ENCODE measurements around the gene SLC17A1. TPM values are rescaled to one million over a fixed set of nuclear protein-coding genes. Genes with fewer than 3 reads are reported as not detected.
A peak's percentile ranks its signal among the peaks of the same experiment; 100 is the strongest.
"Not testable (repeated sequence)": the region's sequence is repeated elsewhere in the genome, so short reads cannot be mapped to it uniquely, and the experiment has no call there.

SLC17A1 gene
- total RNA-seq, 2 donors from 2014 or later: not detected

DNA sequence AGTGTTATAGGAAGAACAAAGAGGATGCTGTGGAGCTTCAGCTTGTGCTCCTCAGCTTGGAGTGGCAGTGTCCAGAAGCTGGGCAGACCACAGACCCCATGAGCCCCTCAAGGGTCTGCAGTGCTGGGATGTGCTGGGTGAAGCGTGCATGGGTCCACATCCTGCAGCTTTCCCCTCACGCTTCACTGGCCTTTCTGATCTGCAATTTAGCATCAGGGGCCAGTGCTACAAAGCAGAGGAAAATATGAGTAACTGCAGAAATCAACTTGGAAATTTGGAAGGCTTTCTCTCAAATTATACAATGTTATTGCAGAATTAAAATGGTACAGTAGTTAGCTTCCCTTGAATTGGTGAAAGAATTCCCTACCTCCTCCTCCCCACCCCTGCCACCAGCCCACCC, 67.2 kb downstream of the SLC17A1 start:
- Mint-ChIP-seq H3K4me3 (no peak overlapping the region), H3K36me3 (no peaks in the 10 kb centered on the region), H3K27ac (no peak overlapping the region), H3K9me3 (no peaks in the 10 kb centered on the region), H3K4me1 (ENCODE audit: low read depth in 2 of 2) (no peaks in the 10 kb centered on the region), H3K27me3 (peaks cover 30 to 52% of the 10 kb centered on the region in 2 donors)
- DNase-seq (ENCODE audit: low spot score) (no peak), ATAC-seq (peak in 1 of 2 donors; percentile 50)

DNA sequence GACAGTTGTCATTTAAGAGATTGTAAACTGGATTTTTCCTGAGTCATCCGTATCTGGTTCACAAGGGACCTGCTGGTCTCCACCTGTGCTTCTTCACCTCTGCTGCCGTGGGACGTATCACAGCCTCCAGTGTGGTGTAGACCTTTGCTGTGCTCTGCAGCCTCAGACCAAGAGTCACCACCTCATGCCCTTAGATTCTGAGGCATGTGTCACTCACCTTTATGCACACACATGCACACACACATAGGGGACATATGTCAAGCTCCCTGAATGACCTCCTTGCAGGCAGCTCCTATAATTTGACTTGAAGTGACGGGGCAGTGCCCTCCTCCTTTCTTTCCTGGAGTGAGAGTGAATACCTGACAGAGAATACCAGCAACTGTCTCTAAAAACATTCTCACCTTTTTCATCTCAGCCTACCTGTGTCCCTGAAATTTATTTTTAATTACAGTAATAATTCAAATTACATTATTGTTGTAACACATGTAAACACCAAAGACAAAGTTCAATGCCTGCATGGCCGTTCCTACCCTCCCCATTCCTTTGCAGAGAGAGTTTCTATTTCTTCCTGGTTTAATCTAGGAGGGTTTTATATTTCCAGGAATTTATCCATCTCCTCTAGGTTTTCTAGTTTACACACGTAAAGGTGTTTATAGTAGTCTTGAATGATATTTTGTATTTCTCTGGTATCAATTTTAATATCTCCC, 73.8 kb downstream of the SLC17A1 start:
- peaks cover 36 to 64% of the 10 kb centered on the region in 2 donors for H3K27me3 Mint-ChIP-seq
- H3K4me1 Mint-ChIP-seq (ENCODE audit: low read depth in 2 of 2): no peaks in the 10 kb centered on the region
- no peak overlapping the region for H3K4me3 Mint-ChIP-seq
- no peaks in the 10 kb centered on the region for H3K9me3 Mint-ChIP-seq
- peaks cover 4% of the 10 kb centered on the region for H3K36me3 Mint-ChIP-seq
- ATAC-seq (no peak), DNase-seq (ENCODE audit: low spot score) (no peak)
- H3K27ac Mint-ChIP-seq: no peak overlapping the region

DNA sequence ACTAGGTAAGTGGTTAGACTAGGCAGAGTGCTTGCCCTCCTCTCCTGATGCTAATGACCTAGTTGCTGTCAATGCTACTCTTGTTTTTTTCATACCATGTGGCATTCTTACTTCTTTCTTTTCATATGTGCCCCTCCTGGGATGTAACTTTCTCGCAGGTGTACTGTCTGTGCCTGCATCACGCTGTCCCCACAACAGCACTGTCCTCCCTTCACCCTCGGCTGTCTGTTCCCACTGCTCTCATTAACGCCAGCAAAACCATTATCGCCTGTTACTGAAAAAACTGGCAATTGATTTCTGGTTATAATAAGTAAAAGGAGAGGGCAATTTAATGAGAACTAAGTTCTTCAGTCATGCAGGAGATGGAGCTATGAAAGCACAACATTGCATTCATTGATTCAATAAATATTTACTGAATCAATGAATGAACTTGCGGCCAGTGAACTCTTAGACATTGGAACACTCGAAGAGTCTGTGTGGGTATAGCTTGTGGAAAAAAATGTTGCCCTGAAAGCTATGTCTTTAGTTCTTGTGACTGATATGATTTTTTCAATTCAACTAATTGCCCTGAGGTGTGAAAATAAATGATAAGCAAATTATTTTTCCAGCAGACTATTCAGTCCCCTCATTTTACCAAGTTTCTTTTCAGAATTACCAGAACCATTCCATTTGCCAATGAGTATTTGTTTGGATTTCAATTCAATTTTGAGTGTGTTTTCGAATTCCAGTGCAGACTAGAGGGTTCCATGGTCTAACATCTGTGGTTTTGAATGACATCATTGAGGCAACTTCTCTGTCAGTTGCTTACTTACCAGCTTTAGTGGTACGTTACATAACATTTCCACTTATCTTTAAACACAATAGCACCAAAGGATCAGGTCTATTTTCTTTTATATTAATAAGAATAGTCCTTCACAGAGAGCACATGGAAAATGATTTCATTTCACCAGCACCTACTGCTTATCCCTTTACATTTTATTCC, 75.2 kb downstream of the SLC17A1 start:
- no peaks in the 10 kb centered on the region for H3K4me1 Mint-ChIP-seq (ENCODE audit: low read depth in 2 of 2)
- H3K9me3 Mint-ChIP-seq: no peaks in the 10 kb centered on the region
- H3K36me3 Mint-ChIP-seq: peaks cover 4% of the 10 kb centered on the region
- no peak overlapping the region for H3K4me3 Mint-ChIP-seq
- no peak for ATAC-seq
- no peak overlapping the region for H3K27ac Mint-ChIP-seq
- no peak for DNase-seq (ENCODE audit: low spot score)
- H3K27me3 Mint-ChIP-seq: peaks cover 37 to 59% of the 10 kb centered on the region in 2 donors

DNA sequence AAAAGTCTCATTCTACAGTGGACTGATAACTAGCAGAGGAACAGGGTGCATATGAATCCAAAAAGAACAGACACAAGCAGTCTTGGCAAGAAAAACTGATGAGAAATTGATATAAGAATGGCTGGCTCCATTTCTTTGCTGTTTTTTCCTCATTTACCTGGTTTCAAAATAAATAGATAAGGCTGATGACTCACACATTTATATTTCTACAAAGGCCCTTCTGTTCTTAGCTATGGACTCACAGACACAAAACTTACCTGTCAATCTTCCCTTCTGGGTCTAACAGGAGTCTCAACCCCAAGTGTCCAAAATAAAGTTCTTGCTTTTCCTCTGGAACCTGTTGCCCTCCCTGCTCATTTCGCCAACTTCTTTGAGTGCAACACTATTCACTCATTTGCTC, 76.4 kb downstream of the SLC17A1 start:
- H3K4me1 Mint-ChIP-seq (ENCODE audit: low read depth in 2 of 2): no peaks in the 10 kb centered on the region
- H3K27ac Mint-ChIP-seq: no peak overlapping the region
- peaks cover 31 to 53% of the 10 kb centered on the region in 2 donors for H3K27me3 Mint-ChIP-seq
- no peak overlapping the region for H3K4me3 Mint-ChIP-seq
- peaks cover 4% of the 10 kb centered on the region for H3K36me3 Mint-ChIP-seq
- DNase-seq (ENCODE audit: low spot score) (no peak), ATAC-seq (no peak)
- no peaks in the 10 kb centered on the region for H3K9me3 Mint-ChIP-seq

DNA sequence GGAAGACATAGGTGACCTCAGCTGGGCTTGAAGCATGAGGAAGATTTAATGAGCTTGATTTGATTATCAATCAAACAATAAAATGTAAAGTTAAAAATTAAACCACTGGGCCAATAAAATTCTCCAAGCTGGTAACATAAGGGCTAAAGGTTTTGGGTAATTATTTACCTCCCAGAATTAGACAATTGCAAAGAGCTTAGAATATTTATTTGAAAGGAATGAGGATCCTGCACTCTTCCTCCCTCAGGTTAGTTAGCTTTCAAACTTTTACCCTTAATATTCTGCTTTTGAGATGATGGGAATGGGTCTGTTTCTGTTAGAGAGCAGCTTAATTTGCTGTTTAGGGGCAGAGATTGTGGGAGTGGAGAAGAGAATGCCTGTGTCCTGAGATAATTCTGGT, 77.3 kb downstream of the SLC17A1 start, which contains the start of gene SLC17A4:
SLC17A4 (plus strand) TSS at position 208 of the 400 bp plus-strand sequence. CDS start 7,221 bp downstream, outside the sequence.
- Mint-ChIP-seq H3K4me3 (no peak within 1 kb of the TSS), H3K9me3 (no peaks in the 10 kb centered on the region), H3K27ac (no peak within 1 kb of the TSS), H3K36me3 (peaks cover 4% of the 10 kb centered on the region), H3K4me1 (ENCODE audit: low read depth in 2 of 2) (no peaks in the 10 kb centered on the region), H3K27me3 (peaks cover 27 to 47% of the 10 kb centered on the region in 2 donors)
- ATAC-seq: no peak
- no peak for DNase-seq (ENCODE audit: low spot score)

DNA sequence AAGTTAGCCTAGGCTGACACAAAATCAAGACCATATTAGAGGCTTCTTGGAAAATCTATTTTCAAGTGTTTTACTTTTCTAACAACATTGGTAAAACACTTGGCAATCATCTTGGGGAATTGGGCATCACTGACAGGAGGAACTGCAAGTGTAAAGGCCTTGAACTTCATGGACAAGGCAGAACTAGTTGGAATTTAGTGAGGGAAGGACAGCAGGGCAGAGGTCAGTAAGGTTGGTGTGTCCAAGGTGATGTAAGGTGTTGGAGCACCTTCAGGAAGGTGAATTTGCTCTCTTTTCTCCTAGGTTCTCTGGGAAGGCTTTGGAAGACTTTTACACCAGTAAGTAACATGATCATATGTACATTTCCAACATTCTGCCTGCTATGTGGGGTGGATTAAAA, 78.8 kb downstream of the SLC17A1 start:
- no peak overlapping the region for H3K4me3 Mint-ChIP-seq
- no peaks in the 10 kb centered on the region for H3K9me3 Mint-ChIP-seq
- H3K27ac Mint-ChIP-seq: no peak overlapping the region
- peaks cover 21 to 35% of the 10 kb centered on the region in 2 donors for H3K27me3 Mint-ChIP-seq
- no peak for DNase-seq (ENCODE audit: low spot score)
- no peaks in the 10 kb centered on the region for H3K4me1 Mint-ChIP-seq (ENCODE audit: low read depth in 2 of 2)
- no peaks in the 10 kb centered on the region for H3K36me3 Mint-ChIP-seq
- no peak for ATAC-seq

DNA sequence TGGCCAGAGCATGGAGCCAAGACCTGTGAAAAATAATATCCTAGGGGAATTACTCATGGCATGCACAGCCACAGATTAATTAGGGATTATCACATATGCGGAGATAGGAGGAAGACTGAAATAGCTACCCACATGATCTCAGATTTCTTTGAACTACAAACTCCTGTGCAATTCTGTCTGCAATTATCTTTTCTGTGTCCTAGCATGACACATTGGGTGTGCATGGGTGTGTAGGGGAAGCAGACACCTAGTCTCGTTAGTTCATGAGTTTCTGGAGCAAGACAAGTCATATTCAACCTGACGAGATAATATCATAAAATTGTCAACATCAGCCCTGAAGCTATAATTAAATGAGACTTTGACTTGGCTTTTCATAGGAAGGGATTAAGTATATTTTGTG, 80.9 kb downstream of the SLC17A1 start:
- Mint-ChIP-seq H3K4me1 (ENCODE audit: low read depth in 2 of 2) (no peaks in the 10 kb centered on the region), H3K27me3 (peaks cover 11 to 28% of the 10 kb centered on the region in 2 donors), H3K4me3 (no peak overlapping the region), H3K9me3 (no peaks in the 10 kb centered on the region), H3K36me3 (no peaks in the 10 kb centered on the region), H3K27ac (no peak overlapping the region)
- no peak for ATAC-seq
- DNase-seq (ENCODE audit: low spot score): no peak

DNA sequence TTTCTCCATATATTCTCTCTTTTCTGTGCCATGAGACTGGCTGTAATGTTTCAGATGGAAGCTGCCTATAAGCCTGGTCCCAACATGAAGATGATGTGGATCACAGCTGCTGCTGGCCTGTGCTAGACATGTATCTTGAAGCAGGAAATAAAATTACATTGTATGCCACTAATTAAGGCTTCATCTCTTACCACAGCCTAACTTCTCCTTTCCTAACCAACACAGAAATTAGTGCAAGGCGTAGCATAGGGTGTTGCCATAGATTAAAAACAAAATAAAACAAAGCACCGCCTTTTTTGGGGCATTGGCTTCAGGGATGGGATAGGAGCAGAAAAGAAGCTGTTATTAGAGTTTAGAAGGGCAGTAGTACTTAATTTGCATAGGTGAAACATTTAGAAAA, 82.0 kb downstream of the SLC17A1 start:
- Mint-ChIP-seq H3K9me3 (no peaks in the 10 kb centered on the region), H3K36me3 (no peaks in the 10 kb centered on the region), H3K27ac (no peak overlapping the region), H3K27me3 (peaks cover 11 to 19% of the 10 kb centered on the region in 2 donors), H3K4me1 (ENCODE audit: low read depth in 2 of 2) (no peaks in the 10 kb centered on the region), H3K4me3 (no peak overlapping the region)
- DNase-seq (ENCODE audit: low spot score) (no peak), ATAC-seq (no peak)

DNA sequence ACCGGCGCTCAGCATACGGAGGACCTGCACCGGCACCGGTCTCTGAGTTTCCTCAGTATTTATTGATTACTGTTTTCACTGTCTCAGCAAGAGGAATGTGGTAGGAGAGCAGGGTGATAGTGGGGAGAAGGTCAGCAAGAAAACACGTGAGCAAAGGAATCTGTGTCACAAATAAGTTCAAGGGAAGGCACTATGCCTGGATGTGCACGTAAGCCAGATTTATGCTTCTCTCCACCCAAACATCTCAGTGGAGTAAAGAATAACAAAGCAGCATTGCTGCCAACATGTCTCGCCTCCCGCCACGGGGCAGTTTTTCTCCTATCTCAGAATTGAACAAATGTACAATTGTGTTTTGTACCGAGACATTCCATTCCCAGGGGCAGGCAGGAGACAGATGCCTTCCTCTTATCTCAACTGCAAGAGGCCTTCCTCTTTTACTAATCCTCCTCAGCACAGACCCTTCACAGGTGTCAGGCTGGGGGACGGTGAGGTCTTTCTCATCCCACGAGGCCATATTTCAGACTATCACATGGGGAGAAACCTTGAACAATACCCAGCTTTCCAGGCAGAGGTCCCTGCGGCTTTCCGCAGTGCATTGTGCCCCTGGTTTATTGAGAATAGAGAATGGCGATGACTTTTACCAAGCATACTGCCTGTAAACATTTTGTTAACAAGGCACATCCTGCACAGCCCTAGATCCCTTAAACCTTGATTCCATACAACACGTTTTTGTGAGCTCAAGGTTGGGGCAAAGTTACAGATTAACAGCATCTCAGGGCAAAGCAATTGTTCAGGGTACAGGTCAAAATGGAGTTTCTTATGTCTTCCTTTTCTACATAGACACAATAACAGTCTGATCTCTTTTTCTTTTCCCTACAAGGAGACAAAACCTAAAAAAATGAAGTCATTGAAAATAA, 83.0 kb downstream of the SLC17A1 start:
- not testable (repeated sequence) for ATAC-seq; H3K27ac Mint-ChIP-seq; H3K9me3 Mint-ChIP-seq; DNase-seq (ENCODE audit: low spot score); H3K4me1 Mint-ChIP-seq (ENCODE audit: low read depth in 2 of 2); H3K4me3 Mint-ChIP-seq; H3K36me3 Mint-ChIP-seq
- H3K27me3 Mint-ChIP-seq: peaks cover 10 to 12% of the 10 kb centered on the region in 2 donors

DNA sequence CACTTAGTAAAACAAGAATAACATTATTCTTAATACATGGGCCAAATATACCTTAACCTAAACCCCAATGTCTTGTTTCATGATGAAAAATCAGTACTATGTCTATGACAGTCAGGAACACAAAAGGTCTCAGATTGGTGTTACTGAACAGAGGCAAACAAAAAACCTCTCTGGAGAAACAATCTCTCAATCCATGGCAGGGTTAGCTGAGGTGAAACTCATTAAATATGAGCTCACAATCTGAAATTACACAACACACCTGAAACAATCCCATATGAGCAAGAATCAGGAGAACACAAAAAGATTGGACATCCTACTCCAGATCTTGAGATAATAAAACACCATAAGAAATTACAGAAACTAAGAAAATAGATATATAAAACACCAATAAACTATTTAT, 83.8 kb downstream of the SLC17A1 start:
- ATAC-seq: no peak
- Mint-ChIP-seq H3K4me1 (ENCODE audit: low read depth in 2 of 2) (no peaks in the 10 kb centered on the region), H3K36me3 (no peaks in the 10 kb centered on the region), H3K4me3 (no peak overlapping the region), H3K27me3 (peaks cover 6 to 9% of the 10 kb centered on the region in 2 donors), H3K9me3 (no peaks in the 10 kb centered on the region), H3K27ac (no peak overlapping the region)
- no peak for DNase-seq (ENCODE audit: low spot score)

DNA sequence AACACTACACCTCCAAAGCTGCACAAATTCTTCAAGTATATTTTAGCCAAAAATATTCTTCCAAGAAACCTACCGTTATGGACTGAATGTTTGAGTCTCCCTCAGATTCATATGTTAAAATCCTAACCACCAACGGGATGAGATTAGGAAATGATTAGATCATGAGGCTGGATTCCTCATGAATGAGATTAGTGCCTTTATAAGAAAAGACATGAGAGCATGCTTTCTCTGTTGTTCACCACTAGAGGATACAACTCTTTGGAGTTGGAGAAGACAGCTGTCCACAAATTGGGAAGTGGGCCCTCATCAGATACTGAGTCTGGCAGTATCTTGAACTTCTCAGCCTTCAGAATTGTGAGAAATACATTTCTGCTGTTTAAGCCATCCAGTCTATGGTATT, 84.4 kb downstream of the SLC17A1 start:
- Mint-ChIP-seq H3K27me3 (peaks cover 6 to 8% of the 10 kb centered on the region in 2 donors), H3K27ac (no peak overlapping the region), H3K4me1 (ENCODE audit: low read depth in 2 of 2) (no peaks in the 10 kb centered on the region), H3K36me3 (no peaks in the 10 kb centered on the region), H3K9me3 (no peaks in the 10 kb centered on the region), H3K4me3 (no peak overlapping the region)
- DNase-seq (ENCODE audit: low spot score): no peak
- no peak for ATAC-seq

DNA sequence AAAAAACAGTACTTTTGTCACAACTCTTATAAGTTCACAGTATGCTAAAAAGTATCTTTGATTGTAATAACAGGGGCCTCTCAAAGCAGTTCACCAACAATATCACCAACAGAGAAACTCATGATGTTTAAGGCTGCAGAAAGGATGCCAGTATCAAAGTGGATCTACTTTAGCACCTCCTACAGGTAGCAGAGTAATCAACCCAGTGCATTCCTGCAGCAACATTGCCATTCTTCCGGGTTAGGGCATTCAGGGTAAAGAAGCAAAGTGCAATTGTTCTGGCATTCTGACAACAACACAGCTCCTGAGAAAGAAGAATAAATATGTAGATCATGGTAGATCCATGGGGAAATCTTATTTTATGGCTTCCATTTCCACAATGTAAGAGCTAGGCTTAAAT, 84.9 kb downstream of the SLC17A1 start:
- Mint-ChIP-seq H3K36me3 (no peaks in the 10 kb centered on the region), H3K27ac (no peak overlapping the region), H3K4me1 (ENCODE audit: low read depth in 2 of 2) (no peaks in the 10 kb centered on the region), H3K27me3 (peaks cover 6 to 8% of the 10 kb centered on the region in 2 donors), H3K4me3 (no peak overlapping the region), H3K9me3 (no peaks in the 10 kb centered on the region)
- DNase-seq (ENCODE audit: low spot score) (no peak), ATAC-seq (no peak)

DNA sequence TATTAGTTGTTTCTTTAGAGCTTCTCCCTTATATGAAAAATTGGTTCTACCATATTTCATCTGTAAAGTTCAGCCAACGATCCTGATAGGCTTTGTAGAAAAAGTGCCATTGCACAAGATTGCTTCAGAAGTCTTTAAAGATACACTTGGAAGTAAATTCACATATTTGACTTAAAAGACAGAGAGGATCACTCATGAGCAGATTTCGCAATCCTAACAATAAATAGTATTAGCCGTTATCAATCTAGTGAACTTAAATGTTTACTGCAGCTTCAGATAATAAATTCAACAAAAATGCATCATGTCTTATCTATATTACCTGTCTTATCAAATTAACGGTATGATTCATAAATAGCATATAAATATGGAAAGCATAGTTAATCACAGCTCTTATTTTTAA, 86.0 kb downstream of the SLC17A1 start:
- Mint-ChIP-seq H3K36me3 (no peaks in the 10 kb centered on the region), H3K4me3 (no peak overlapping the region), H3K4me1 (ENCODE audit: low read depth in 2 of 2) (no peaks in the 10 kb centered on the region), H3K9me3 (no peaks in the 10 kb centered on the region), H3K27ac (no peak overlapping the region), H3K27me3 (peaks cover 7 to 8% of the 10 kb centered on the region in 2 donors)
- ATAC-seq (no peak), DNase-seq (ENCODE audit: low spot score) (no peak)
